K562 (cell line): ENCODE results near the gene ZNF575. TPM values are rescaled to one million over a fixed set of nuclear protein-coding genes. Genes with fewer than 3 reads are reported as not detected.

ENCODE experiments used
- ATAC-seq: fragments of 200-7000 bp; cut with Tn5 transposase; 3 replicates; pipeline ENCODE4 v1.9.1; 2020; ENCODE audit warnings: moderate library complexity
- BruUV-seq: library from RNA; stranded (reverse); fragments of 400-500 nt; replicated peaks from 2 replicates; lab custom pipeline; 2021; lab: Mats Ljungman, UMichigan
- CTCF ChIA-PET: fragments of 300-600 bp; formaldehyde crosslinking; extraction: SDS; loops from one replicate; lab custom pipeline; 2021; ENCODE audit warnings: low intra/inter-chr PET ratio; lab: Yijun Ruan, JAX
- POLR2A ChIA-PET: fragments of 300-600, 350-650 bp; sonication (Branson Sonifier 250); formaldehyde crosslinking; extraction: SDS; loops from one replicate; lab custom pipeline; 2021; ENCODE audit warnings: antibody characterized with exemption, inconsistent platforms; lab: Yijun Ruan, JAX
- DNase-seq, 4 experiments: peaks; one replicate each; pipeline versions ENCODE4 v3.0.0 to v3.0.0-alpha.2; 2011 to 2018; ENCODE audit warnings: low spot score in 3 of 4, mixed read lengths in 3 of 4; ENCODE audit errors: extremely low read depth in 1 of 4
- FAIRE-seq: peaks from 2 replicates; lab custom pipeline; 2011; peaks lifted over from hg19 to GRCh38; lab: Jason Lieb, UNC
- H2AFZ ChIP-seq: 2 replicates; pipeline ENCODE4 v1.6.0; 2011; ENCODE audit warnings: low read depth, low read length, control low read depth, inconsistent platforms
- H3K27ac ChIP-seq: fragments of 200-600 bp; 3 replicates; pipeline ENCODE4 v1.8.0; 2011; ENCODE audit warnings: low read depth, mild to moderate bottlenecking, control low read depth, inconsistent platforms, low read length, moderate library complexity, mixed read lengths; ENCODE audit errors: extremely low read depth
- H3K27me3 ChIP-seq, 2 experiments: fragments of 300-600 bp in 1 of 2; 2 replicates in 1 of 2; 3 replicates in 1 of 2; pipeline versions ENCODE4 v1.6.0 to v1.8.0; 2011; ENCODE audit warnings: inconsistent platforms in 2 of 2, low read length in 2 of 2, mild to moderate bottlenecking in 1 of 2, mixed read lengths in 1 of 2, moderate library complexity in 1 of 2; ENCODE audit not compliant: control insufficient read depth in 2 of 2, insufficient read depth in 2 of 2
- H3K36me3 ChIP-seq: fragments of 300-600 bp; 3 replicates; pipeline ENCODE4 v1.8.0; 2011; ENCODE audit warnings: mild to moderate bottlenecking, low read length, inconsistent platforms; ENCODE audit not compliant: control insufficient read depth, insufficient read depth
- H3K4me1 ChIP-seq, 2 experiments: fragments of 200-600 bp in 1 of 2; replicated peaks in 1 of 2; 2 replicates in 1 of 2; 3 replicates in 1 of 2; pipeline versions ENCODE4 v1.5.1 to v1.8.0; 2011; ENCODE audit warnings: inconsistent platforms in 2 of 2, low read length in 2 of 2, mild to moderate bottlenecking in 1 of 2, mixed read lengths in 1 of 2, moderate library complexity in 1 of 2; ENCODE audit not compliant: control insufficient read depth in 2 of 2, insufficient read depth in 2 of 2
- H3K4me2 ChIP-seq: 2 replicates; pipeline ENCODE4 v1.6.1; 2011; ENCODE audit warnings: low read length, control low read depth, inconsistent platforms, mixed read lengths; ENCODE audit not compliant: insufficient read depth
- H3K4me3 ChIP-seq: fragments of 200-600 bp; sonication (generic), shearing (Covaris generic); 2 replicates; pipeline ENCODE4 v1.5.1; 2016; ENCODE audit warnings: control low read depth, inconsistent platforms
- H3K79me2 ChIP-seq: fragments of 200-600 bp; 3 replicates; pipeline ENCODE4 v1.8.0; 2011; ENCODE audit warnings: low read length, inconsistent platforms; ENCODE audit not compliant: control insufficient read depth, insufficient read depth
- H3K9ac ChIP-seq, 2 experiments: 2 replicates each; pipeline versions ENCODE4 v1.6.0 to v1.6.1; 2011; ENCODE audit warnings: low read depth in 2 of 2, low read length in 2 of 2, control low read depth in 1 of 2, inconsistent platforms in 1 of 2, mild to moderate bottlenecking in 1 of 2, mixed read lengths in 1 of 2; ENCODE audit not compliant: insufficient read depth in 1 of 2
- H3K9me1 ChIP-seq: one replicate; pipeline ENCODE4 v1.6.0; 2011; ENCODE audit warnings: inconsistent platforms, mild to moderate bottlenecking, low read length, moderate library complexity; ENCODE audit not compliant: control insufficient read depth, insufficient read depth
- H3K9me3 ChIP-seq: replicated peaks from 2 replicates; pipeline ENCODE4 v1.5.1; 2011; ENCODE audit warnings: low read depth, low read length, inconsistent platforms; ENCODE audit not compliant: control insufficient read depth, insufficient read depth
- H4K20me1 ChIP-seq: replicated peaks from 2 replicates; pipeline ENCODE4 v1.6.1; 2011; ENCODE audit warnings: low read length, inconsistent platforms, mixed read lengths; ENCODE audit not compliant: control insufficient read depth, insufficient read depth
- KLF13 ChIP-seq: fragments of 450-650 bp; IDR thresholded peaks from 2 replicates; pipeline ENCODE4 v1.6.1; 2016; ENCODE audit warnings: missing genetic modification characterization, low read depth, mild to moderate bottlenecking, missing compliant biosample characterization, moderate library complexity, borderline replicate concordance
- NCOR1 ChIP-seq: fragments of 450-650 bp; IDR thresholded peaks from 2 replicates; pipeline ENCODE4 v1.6.1; 2016; ENCODE audit warnings: mild to moderate bottlenecking, moderate library complexity
- RBM17 ChIP-seq: fragments of 200-400 bp; formaldehyde crosslinking; IDR thresholded peaks from 2 replicates; pipeline ENCODE4 v1.6.1; 2017; ENCODE audit warnings: low read depth, mild to moderate bottlenecking, low read length, borderline replicate concordance
- ZNF592 ChIP-seq: fragments of 450-650 bp; IDR thresholded peaks from 2 replicates; pipeline ENCODE4 v1.6.1; 2017; ENCODE audit warnings: antibody characterized with exemption, mild to moderate bottlenecking
- ZNF778 ChIP-seq: fragments of 450-650 bp; formaldehyde crosslinking; IDR thresholded peaks from 2 replicates; pipeline ENCODE4 v1.4.0; 2020; ENCODE audit warnings: mild to moderate bottlenecking, moderate library complexity
- ZNF785 ChIP-seq: fragments of 250-450 bp; sonication (Bioruptor Pico); IDR thresholded peaks from 2 replicates; pipeline ENCODE4 v1.4.0; 2020; ENCODE audit warnings: mild to moderate bottlenecking
- WGBS: fragments of 100-300 bp; shearing (Covaris generic); methylation state at CpG from one replicate; pipeline ENCODE4 v1.1.6; 2016; ENCODE audit warnings: low coverage, mixed read lengths; ENCODE audit not compliant: insufficient coverage; ENCODE audit errors: missing lambda C conversion rate; 5-methylcytosine and 5-hydroxymethylcytosine counted together
- in situ Hi-C: fragments of 300-500 bp; cut with MboI; formaldehyde crosslinking; loops from 4 replicates; pipeline ENCODE4 v1.15.0; 2018; ENCODE audit warnings: inconsistent platforms, mixed read lengths
- intact Hi-C: fragments of 100-400 bp; cut with micrococcal nuclease; formaldehyde crosslinking; loops from 2 replicates; pipeline ENCODE4 v1.14.2; 2022
- polyA plus RNA-seq, 8 experiments: library from polyadenylated mRNA; depleted of rRNA in 4 of 8; stranded (reverse) in 5 of 8; unstranded in 3 of 8; fragments of >200 nt; fragmentation: Nextera tagmentation in 2 of 8; fragmentation: Illumina TruSeq in 1 of 8; extraction: Ambion mirVana in 2 of 8; extraction: Trizol in 1 of 8; gene quantifications; 2 replicates each; pipeline versions ENCODE4 v1.2.1 to v1.2.3, GENCODE V29; 2011 to 2014; ENCODE audit warnings: inconsistent platforms in 1 of 8, missing spikeins in 1 of 8
- total RNA-seq, 7 experiments: library from RNA; depleted of rRNA in 6 of 7; stranded (reverse); fragments of >200 nt in 6 of 7; fragmentation: Illumina TruSeq in 2 of 7; extraction: Trizol in 2 of 7; gene quantifications; 2 replicates each; pipeline versions ENCODE4 v1.2.1 to v1.2.3, GENCODE V29; 2011 to 2021; ENCODE audit warnings: low replicate concordance in 1 of 7

Gene ZNF575
- total and polyA plus RNA-seq, 9 of the 15 experiments (the other 6 are each of a cell fraction or from before 2014, with no cell fraction given): 0.20 to 0.98 (median 0.32) TPM; not detected in 6

- FAIRE-seq (no peak), DNase-seq (no peak), ATAC-seq (no peak)
- no peaks in the 10 kb centered on the region for H3K27me3 ChIP-seq
- no peak overlapping the region for H3K27ac ChIP-seq
- H3K9me1 ChIP-seq: no peaks in the 10 kb centered on the region
- no peak overlapping the region for H3K4me2 ChIP-seq
- H3K9ac ChIP-seq: no peak overlapping the region
- in situ Hi-C loops (loop anchor here (5.0 kb wide), 1 partner anchor 71 kb away; no protein-coding TSS in a partner anchor), intact Hi-C loops (no loop called here)
- no peak overlapping the region for H3K4me3 ChIP-seq
- CTCF ChIA-PET: interaction anchor here (0.6 to 3.0 kb wide), 4 partner anchors 15 to 85 kb away, joined by 5 to 50 read pairs (median 16); no protein-coding TSS in a partner anchor
- no peaks in the 10 kb centered on the region for H3K9me3 ChIP-seq
- H3K79me2 ChIP-seq: no peaks in the 10 kb centered on the region
- BruUV-seq: no TSS peak
- H2AFZ ChIP-seq: no peak overlapping the region
- WGBS: 23% methylated on average over 4 of the region's 4 CpGs
- POLR2A ChIA-PET: no interaction called here
- H4K20me1 ChIP-seq: no peaks in the 10 kb centered on the region
- no peaks in the 10 kb centered on the region for H3K36me3 ChIP-seq
- TF ChIP-seq ZNF785 (CRISPR knock-in tag) (no peak), ZNF592 (no peak), RBM17 (no peak), ZNF778 (no peak), NCOR1 (no peak), KLF13 (tag) (no peak)
- no peaks in the 10 kb centered on the region; a peak in 3 of 5 replicates for H3K4me1 ChIP-seq
Observed at GRCh38 chr19:43518051-43518450, 14.9 kb upstream of the ZNF575 start.
